ENCODE measurements around the gene COMT.
A peak's percentile ranks its signal among the peaks of the same experiment; 100 is the strongest.

Gene COMT

DNA sequence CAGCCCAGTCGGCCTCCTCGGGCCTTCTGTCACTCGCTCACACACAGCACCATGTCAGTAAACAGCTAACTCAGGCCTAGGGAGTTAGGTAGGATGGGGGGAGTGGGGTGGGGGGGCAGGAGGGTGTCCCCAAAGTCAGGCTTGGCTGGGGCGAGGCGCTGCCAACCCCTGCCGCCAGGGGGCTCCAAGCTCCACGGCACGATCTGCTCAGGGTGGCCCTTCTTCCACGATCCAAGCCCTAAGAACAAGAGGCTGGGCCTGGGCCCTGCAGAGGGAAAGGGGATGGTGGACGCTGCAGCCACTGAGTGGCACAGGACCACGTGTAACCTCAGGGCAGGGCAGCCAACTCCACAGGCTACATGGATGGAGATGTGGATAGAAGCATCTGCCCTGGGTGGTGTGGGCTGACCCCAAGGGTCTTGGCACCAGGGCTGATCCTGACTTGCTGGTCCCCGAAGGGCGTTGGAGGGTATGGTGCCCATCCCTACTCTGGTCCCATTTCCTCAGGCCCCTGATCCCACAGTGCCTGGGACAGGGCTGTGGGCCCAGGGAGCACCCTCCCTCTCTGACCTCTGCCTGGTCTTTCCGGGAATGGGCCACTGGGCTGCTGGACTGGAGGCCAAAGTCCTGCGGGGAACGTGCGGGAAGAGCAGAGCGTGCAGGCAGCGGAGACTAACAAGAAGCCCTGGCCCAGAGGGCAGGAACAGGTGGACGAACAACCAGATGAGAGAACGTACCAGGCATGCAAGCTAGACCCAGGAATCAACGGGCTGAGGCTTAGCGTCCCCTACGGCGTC, 29.1 kb downstream of the COMT start:
- peak; percentile 77 for DNase-seq (ENCODE audit: low read depth)
- Histone ChIP-seq H3K4me3 (ENCODE audit: low read length) (no peak overlapping the region), H3K36me3 (ENCODE audit: control insufficient read depth, insufficient read depth, low read length, severe bottlenecking) (peaks cover 23% of the 10 kb centered on the region), H3K9ac (ENCODE audit: low read length) (peak overlapping the region; percentile 12), H3K9me3 (ENCODE audit: control insufficient read depth, low read length) (no peaks in the 10 kb centered on the region), H3K27me3 (replicated peaks; ENCODE audit: control insufficient read depth, insufficient read depth, low read length) (no peaks in the 10 kb centered on the region), H3K4me1 (ENCODE audit: control insufficient read depth, insufficient read depth, low read length) (peaks cover 4% of the 10 kb centered on the region)

DNA sequence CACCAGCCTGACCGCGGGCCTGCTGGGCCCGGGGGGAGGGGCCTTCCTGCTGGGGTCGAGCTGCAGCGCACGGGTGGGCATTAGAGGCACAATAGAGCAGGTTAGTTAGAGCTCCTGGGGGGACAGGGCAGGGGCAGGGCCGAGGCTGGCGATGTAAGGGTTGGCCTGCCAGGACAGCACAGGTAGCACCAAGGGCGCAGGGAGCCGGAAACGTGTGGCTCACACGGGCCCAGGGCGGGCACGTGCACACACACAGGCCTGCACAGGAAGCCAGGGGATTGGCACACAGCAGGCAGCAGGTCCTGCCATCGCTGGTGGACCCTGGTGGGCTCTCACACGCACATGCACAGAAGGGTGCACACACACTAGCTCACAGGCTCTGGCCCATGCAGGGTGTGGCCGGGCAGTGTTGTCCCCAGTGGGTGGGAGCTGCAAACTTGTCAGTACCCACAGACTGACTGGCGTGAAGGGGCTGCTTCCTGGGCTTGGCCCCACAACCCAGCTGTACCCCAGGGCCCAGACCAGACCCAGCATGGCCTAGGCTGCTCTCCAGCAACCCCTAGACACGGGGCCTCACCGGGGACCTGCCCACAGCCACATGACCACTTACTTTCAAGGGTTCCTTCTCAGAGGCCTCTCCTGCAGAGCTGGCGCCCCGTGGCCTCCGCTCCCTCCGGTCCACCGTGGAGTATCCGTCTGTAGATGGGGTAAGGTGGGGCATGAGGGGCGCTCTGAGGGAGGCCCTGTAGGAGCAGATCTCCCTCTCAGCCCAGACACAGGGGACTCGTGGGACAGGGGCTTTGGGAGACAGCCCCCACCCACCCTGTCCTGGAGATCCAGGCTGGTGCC, 29.9 kb downstream of the COMT start:
- no peak overlapping the region for H3K4me3 ChIP-seq (ENCODE audit: low read length)
- no peaks in the 10 kb centered on the region for H3K27me3 ChIP-seq (replicated peaks; ENCODE audit: control insufficient read depth, insufficient read depth, low read length)
- H3K9ac ChIP-seq (ENCODE audit: low read length) = peak overlapping the region; percentile 12
- H3K9me3 ChIP-seq (ENCODE audit: control insufficient read depth, low read length) = no peaks in the 10 kb centered on the region
- no peaks in the 10 kb centered on the region for H3K4me1 ChIP-seq (ENCODE audit: control insufficient read depth, insufficient read depth, low read length)
- H3K36me3 ChIP-seq (ENCODE audit: control insufficient read depth, insufficient read depth, low read length, severe bottlenecking) = peaks cover 23% of the 10 kb centered on the region
- no peak for DNase-seq (ENCODE audit: low read depth)

DNA sequence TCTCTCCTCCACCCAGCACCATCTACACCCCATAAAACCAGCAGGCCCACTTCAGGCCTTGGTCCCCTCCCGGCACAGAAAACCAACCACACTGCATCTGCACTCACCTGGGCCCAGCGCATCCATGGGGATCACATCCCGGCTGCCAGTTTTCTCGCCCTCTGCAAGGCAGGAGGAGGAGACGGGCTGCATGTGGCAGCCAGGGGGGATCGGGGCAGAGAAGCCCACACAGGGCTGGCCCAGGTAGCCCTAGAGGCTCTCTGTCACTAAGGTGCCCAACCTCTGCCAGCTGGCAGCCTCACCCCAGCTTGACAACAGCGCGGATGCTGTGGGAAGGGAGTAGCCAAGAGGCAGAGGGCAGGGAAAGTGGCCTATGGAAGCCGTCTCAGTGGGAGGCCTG, 30.7 kb downstream of the COMT start:
- Histone ChIP-seq H3K36me3 (ENCODE audit: control insufficient read depth, insufficient read depth, low read length, severe bottlenecking) (peaks cover 19% of the 10 kb centered on the region), H3K9ac (ENCODE audit: low read length) (no peak overlapping the region), H3K4me1 (ENCODE audit: control insufficient read depth, insufficient read depth, low read length) (no peaks in the 10 kb centered on the region)

DNA sequence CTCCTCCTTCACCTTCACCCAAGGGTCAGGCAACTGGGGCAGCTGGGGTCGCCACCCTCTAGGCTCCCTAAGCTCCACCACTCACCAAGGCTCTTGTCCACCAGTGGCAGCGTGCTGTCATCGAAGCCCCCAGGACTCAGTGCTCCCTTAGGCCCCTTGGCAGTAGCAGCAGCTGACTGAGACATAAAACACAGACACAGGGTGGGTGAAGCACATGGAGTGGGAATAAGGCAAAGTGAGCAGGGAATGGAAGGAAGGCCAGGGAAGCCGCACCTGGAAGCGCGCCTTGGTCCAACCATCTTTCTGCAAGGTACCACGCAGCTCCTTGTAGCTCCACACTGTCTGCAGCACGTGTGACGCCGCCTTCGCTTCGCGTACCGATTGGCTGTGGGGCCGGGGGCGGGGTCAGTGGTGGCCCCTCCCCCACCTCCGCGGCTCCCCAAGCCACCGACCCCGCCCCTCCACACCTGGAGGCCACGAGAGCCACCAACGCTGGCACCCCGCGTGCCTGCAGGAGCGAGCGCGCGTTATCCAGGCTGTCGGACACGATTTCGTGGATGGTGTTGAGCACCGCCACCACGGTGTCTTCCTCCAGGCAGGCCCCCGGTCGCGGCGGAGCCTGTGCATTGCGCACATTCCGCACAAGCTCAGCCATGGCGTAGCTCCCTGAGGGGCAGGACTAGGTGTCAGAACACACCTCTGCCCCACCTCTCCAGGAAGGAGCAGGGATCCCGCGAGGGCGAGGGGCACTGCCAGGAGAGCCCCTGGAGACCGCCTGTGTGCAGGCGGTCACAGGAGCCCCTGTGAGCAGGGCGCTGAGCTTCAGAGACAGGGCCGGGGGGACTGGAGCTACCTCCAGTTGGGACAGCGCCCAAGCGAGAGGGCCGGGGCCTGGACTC, 31.3 kb downstream of the COMT start:
- H3K4me3 ChIP-seq (ENCODE audit: low read length) = no peak overlapping the region
- H3K9me3 ChIP-seq (ENCODE audit: control insufficient read depth, low read length) = no peaks in the 10 kb centered on the region
- no peak for DNase-seq (ENCODE audit: low read depth)
- H3K27me3 ChIP-seq (replicated peaks; ENCODE audit: control insufficient read depth, insufficient read depth, low read length) = no peaks in the 10 kb centered on the region
- H3K9ac ChIP-seq (ENCODE audit: low read length) = no peak overlapping the region
- no peaks in the 10 kb centered on the region for H3K4me1 ChIP-seq (ENCODE audit: control insufficient read depth, insufficient read depth, low read length)
- H3K36me3 ChIP-seq (ENCODE audit: control insufficient read depth, insufficient read depth, low read length, severe bottlenecking) = peaks cover 12% of the 10 kb centered on the region

More for the DNA sequence above, 30.7 kb downstream of the COMT start:
- H3K4me3 ChIP-seq (ENCODE audit: low read length) = no peak overlapping the region
- H3K27me3 ChIP-seq (replicated peaks; ENCODE audit: control insufficient read depth, insufficient read depth, low read length) = no peaks in the 10 kb centered on the region
- no peak for DNase-seq (ENCODE audit: low read depth)
- H3K9me3 ChIP-seq (ENCODE audit: control insufficient read depth, low read length) = no peaks in the 10 kb centered on the region

DNA sequence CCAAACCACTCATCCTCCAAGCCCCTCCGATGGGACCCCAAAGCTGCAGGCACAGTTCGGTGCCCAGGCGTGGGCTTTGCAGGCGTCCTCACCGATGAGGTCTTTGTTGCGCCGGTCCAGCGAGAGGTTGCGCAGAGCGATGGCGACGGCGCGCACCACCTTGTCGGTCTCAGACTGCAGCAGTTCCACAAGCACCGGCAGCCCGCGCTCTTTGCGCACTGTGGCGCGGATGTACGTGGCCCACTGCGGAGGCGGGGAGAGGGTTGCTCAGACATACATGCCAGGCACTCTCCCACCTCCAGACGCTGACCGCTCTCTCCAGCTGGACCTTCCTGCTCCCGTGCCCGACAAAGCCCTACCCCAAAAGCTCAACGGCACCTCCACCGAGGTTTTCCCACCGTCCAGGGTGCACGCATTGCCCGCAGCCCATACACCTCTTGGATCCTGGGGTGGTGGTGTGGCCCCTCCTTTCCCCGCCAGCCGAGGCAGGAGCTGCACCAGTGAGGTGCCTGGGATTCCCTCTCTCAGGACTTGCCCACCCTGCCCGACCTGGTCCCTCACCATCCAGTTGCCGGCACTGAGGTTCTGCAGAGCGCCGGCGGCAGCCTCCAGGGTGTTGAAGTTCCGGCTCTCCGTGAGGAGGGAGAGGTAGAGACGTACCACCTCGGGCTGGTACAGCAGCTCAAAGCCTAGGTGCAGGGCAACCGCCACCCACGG, 32.1 kb downstream of the COMT start:
- Histone ChIP-seq H3K27me3 (replicated peaks; ENCODE audit: control insufficient read depth, insufficient read depth, low read length) (no peaks in the 10 kb centered on the region), H3K9me3 (ENCODE audit: control insufficient read depth, low read length) (no peaks in the 10 kb centered on the region), H3K4me3 (ENCODE audit: low read length) (no peak overlapping the region), H3K4me1 (ENCODE audit: control insufficient read depth, insufficient read depth, low read length) (no peaks in the 10 kb centered on the region), H3K9ac (ENCODE audit: low read length) (no peak overlapping the region), H3K36me3 (ENCODE audit: control insufficient read depth, insufficient read depth, low read length, severe bottlenecking) (peaks cover 6% of the 10 kb centered on the region)
- DNase-seq (ENCODE audit: low read depth) = no peak

DNA sequence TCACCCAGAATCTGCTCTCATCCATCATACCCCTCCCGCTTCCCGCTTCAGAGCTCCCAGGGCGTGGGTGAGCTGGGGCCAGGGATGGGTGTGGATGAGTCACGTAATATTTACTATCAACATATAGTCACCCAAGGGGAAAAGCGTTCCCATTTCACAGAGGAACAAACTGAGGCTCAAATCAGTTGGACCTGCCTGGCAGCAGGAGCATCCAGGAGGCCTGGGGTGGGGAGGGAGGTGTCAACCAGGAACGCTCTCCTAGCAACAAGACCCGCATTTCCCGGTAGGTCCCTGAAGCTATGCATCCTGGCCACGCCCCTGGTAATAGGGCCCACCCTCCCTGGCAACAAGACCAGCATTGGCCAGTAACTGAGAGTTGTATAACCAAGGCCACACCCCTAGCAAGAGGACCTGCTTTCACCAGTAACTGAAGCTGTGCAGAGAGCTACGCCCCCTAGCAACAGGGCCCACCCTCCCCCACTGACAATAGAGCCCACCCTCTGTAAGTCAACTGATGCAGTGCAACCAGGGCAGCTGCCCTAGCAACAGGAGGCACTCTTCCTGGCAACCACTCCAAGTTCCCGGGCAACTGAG, 32.8 kb downstream of the COMT start:
- Histone ChIP-seq H3K9ac (ENCODE audit: low read length) (no peak overlapping the region), H3K4me3 (ENCODE audit: low read length) (no peak overlapping the region), H3K36me3 (ENCODE audit: control insufficient read depth, insufficient read depth, low read length, severe bottlenecking) (peaks cover 2% of the 10 kb centered on the region), H3K27me3 (replicated peaks; ENCODE audit: control insufficient read depth, insufficient read depth, low read length) (no peaks in the 10 kb centered on the region), H3K4me1 (ENCODE audit: control insufficient read depth, insufficient read depth, low read length) (no peaks in the 10 kb centered on the region), H3K9me3 (ENCODE audit: control insufficient read depth, low read length) (no peaks in the 10 kb centered on the region)
- peak; percentile 56 for DNase-seq (ENCODE audit: low read depth)

DNA sequence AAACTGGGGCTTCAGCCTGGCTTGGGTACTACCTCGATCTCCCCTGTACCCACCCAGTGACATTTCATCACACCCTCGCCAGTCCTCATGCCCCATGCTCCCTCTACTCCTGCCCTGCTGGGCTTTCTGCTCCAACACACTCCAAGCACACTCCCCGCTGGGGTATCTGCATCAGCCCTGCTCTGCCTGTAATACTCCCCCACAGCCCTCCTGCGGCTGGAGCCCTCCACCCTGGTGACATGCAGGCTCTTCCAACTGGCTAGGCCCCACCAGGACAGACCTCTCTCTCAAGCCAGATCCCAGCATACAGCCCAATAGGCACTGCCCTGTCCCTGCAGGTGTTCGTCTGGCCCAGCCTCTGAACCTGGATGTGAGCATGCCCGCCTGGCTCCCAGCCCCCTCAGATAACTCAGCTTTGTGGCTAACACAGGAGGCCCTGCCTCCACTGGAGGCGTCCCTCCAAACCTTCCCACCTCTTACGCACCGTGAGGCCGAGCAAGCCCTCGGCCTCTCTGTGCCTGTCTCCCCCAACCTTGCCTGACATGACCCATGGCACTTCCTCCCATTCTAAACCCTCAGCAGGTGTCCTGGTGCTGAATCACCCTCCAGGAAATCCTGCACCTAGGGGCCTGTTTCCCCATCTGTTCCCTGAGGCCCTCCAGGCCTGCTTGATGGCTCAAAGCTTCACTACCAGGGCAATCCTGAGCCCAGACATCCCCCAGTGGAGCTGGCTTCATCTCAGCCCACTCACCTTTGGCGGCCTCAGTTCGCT, 33.5 kb downstream of the COMT start:
- H3K9ac ChIP-seq (ENCODE audit: low read length) = no peak overlapping the region
- H3K9me3 ChIP-seq (ENCODE audit: control insufficient read depth, low read length) = no peaks in the 10 kb centered on the region
- H3K4me3 ChIP-seq (ENCODE audit: low read length) = no peak overlapping the region
- no peak for DNase-seq (ENCODE audit: low read depth)
- H3K4me1 ChIP-seq (ENCODE audit: control insufficient read depth, insufficient read depth, low read length) = no peaks in the 10 kb centered on the region
- no peaks in the 10 kb centered on the region for H3K36me3 ChIP-seq (ENCODE audit: control insufficient read depth, insufficient read depth, low read length, severe bottlenecking)
- no peaks in the 10 kb centered on the region for H3K27me3 ChIP-seq (replicated peaks; ENCODE audit: control insufficient read depth, insufficient read depth, low read length)

DNA sequence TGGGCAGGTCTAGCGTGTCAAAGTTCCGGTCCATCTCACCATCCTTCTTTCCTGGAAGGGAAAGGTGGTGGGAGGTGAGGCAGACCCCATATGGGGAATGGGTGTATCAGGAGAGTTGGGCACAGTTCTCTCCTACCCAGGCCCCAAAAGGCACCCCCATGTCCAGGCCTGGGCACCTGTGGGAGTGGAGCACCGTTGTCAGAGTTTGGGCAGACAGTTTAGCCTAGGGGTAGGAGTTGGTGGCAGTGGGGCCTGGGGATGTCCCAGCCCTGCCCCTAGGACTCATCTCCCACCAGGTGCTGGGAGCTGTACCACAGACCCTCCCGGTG, 34.1 kb downstream of the COMT start:
- Histone ChIP-seq H3K9ac (ENCODE audit: low read length) (no peak overlapping the region), H3K36me3 (ENCODE audit: control insufficient read depth, insufficient read depth, low read length, severe bottlenecking) (no peaks in the 10 kb centered on the region), H3K27me3 (replicated peaks; ENCODE audit: control insufficient read depth, insufficient read depth, low read length) (no peaks in the 10 kb centered on the region)

DNA sequence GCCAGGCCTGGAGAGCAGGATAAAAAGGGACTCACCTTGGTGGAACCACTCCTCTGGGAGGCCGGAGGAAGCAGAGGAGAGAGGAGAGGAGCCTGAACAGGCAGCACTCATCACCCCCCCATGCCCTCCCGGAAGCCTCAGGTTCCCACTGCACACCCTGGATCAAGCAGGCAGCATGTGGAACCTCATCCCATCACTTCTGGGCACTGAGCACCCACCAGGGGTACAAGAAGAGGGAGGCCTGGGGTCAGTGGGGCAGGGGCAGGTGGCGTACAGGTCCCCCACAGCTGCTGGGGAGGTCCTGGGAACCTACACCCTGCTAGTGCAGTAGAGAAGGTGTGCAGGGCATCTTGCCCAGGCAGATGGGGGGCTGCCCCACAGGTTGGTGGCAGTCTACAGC, 35.1 kb downstream of the COMT start:
- H3K4me1 ChIP-seq (ENCODE audit: control insufficient read depth, insufficient read depth, low read length) = no peaks in the 10 kb centered on the region
- H3K9ac ChIP-seq (ENCODE audit: low read length) = no peak overlapping the region
- H3K36me3 ChIP-seq (ENCODE audit: control insufficient read depth, insufficient read depth, low read length, severe bottlenecking) = no peaks in the 10 kb centered on the region
- H3K9me3 ChIP-seq (ENCODE audit: control insufficient read depth, low read length) = no peaks in the 10 kb centered on the region
- H3K27me3 ChIP-seq (replicated peaks; ENCODE audit: control insufficient read depth, insufficient read depth, low read length) = no peaks in the 10 kb centered on the region
- DNase-seq (ENCODE audit: low read depth) = no peak
- H3K4me3 ChIP-seq (ENCODE audit: low read length) = no peak overlapping the region

More for the DNA sequence above, 34.1 kb downstream of the COMT start:
- Histone ChIP-seq H3K4me3 (ENCODE audit: low read length) (no peak overlapping the region), H3K4me1 (ENCODE audit: control insufficient read depth, insufficient read depth, low read length) (no peaks in the 10 kb centered on the region), H3K9me3 (ENCODE audit: control insufficient read depth, low read length) (no peaks in the 10 kb centered on the region)
- no peak for DNase-seq (ENCODE audit: low read depth)

Data from adipocyte (in vitro differentiated cells).